HCT116 (cell line): ENCODE data around the gene UQCRH. TPM values are rescaled to one million over a fixed set of nuclear protein-coding genes. Genes with fewer than 3 reads are reported as not detected.
"Not testable (repeated sequence)": the region's sequence is repeated elsewhere in the genome, so short reads cannot be mapped to it uniquely, and the experiment has no call there.

Source experiments
- ATAC-seq: fragments of 200-7000 bp; cut with Tn5 transposase; 2 replicates; pipeline ENCODE4 v1.9.1; 2020; ENCODE audit warnings: mild to moderate bottlenecking, moderate library complexity
- BruUV-seq: library from RNA; stranded (reverse); fragments of 400-500 nt; replicated peaks from 2 replicates; lab custom pipeline; 2021; lab: Mats Ljungman, UMichigan
- CTCF ChIA-PET: fragments of 300-600 bp; sonication (Branson Sonifier 250); formaldehyde crosslinking; loops from one replicate; lab custom pipeline; 2021; ENCODE audit warnings: antibody characterized with exemption; lab: Charles Lee
- POLR2A ChIA-PET: fragments of 300-600, 350-600 bp; sonication (Branson Sonifier 250); formaldehyde crosslinking; loops from one replicate; lab custom pipeline; 2021; ENCODE audit warnings: antibody characterized with exemption; lab: Charles Lee
- RAD21 ChIA-PET, 2 experiments: fragments of 300-600 bp; sonication (Branson Sonifier 250); formaldehyde crosslinking; loops; one replicate each; lab custom pipeline; 2023; ENCODE audit warnings: low total read pairs in 2 of 2; ENCODE audit not compliant: uncharacterized antibody in 2 of 2, unreplicated experiment in 2 of 2, low non-redundant PET in 1 of 2; lab: Charles Lee
- DNase-seq: peaks from one replicate; pipeline ENCODE4 v3.0.0-alpha.2; 2010; ENCODE audit warnings: low read depth, low spot score
- H2AFZ ChIP-seq: fragments of 200-600 bp; shearing (Covaris generic), sonication (generic); 2 replicates; pipeline ENCODE4 v1.6.1; 2017; ENCODE audit warnings: low read depth, mixed run types, mixed read lengths, antibody characterized with exemption, low read length; ENCODE audit not compliant: poor library complexity, severe bottlenecking
- H3K27ac ChIP-seq: 2 replicates; pipeline ENCODE4 v1.5.1; 2012; ENCODE audit warnings: low read depth, low read length
- H3K27me3 ChIP-seq: fragments of 200-600 bp; sonication (generic); 2 replicates; pipeline ENCODE4 v1.6.1; 2016; ENCODE audit warnings: mixed run types, low read length, mixed read lengths; ENCODE audit not compliant: insufficient read depth
- H3K36me3 ChIP-seq, 2 experiments: fragments of 200-500 bp in 1 of 2; fragments of 200-600 bp in 1 of 2; sonication (Bioruptor generic) in 1 of 2; sonication (generic) in 1 of 2; 2 replicates each; pipeline versions ENCODE4 v1.5.1 to v1.6.1; 2014 to 2016; ENCODE audit warnings: low read length in 2 of 2, inconsistent platforms in 1 of 2, mixed read lengths in 1 of 2, mixed run types in 1 of 2; ENCODE audit not compliant: insufficient read depth in 2 of 2, control insufficient read depth in 1 of 2
- H3K4me1 ChIP-seq, 2 experiments: fragments of 200-600 bp in 1 of 2; sonication (generic) in 1 of 2; 2 replicates each; pipeline versions ENCODE4 v1.5.1 to v1.6.1; 2012 to 2017; ENCODE audit warnings: low read length in 2 of 2, inconsistent platforms in 1 of 2, mild to moderate bottlenecking in 1 of 2, mixed read lengths in 1 of 2, mixed run types in 1 of 2, moderate library complexity in 1 of 2; ENCODE audit not compliant: insufficient read depth in 2 of 2, control insufficient read depth in 1 of 2
- H3K4me2 ChIP-seq: fragments of 200-600 bp; sonication (generic); 2 replicates; pipeline ENCODE4 v1.6.1; 2017; ENCODE audit warnings: mixed run types, low read length, mixed read lengths
- H3K4me3 ChIP-seq, 2 experiments: fragments of 200-600 bp in 1 of 2; sonication (generic) in 1 of 2; replicated peaks in 1 of 2; 2 replicates each; pipeline ENCODE4 v1.5.1; 2011 to 2016; ENCODE audit warnings: low read length in 2 of 2, control low read depth in 1 of 2, low read depth in 1 of 2, mild to moderate bottlenecking in 1 of 2, mixed read lengths in 1 of 2, mixed run types in 1 of 2
- H3K79me2 ChIP-seq: fragments of 200-600 bp; sonication (generic); 2 replicates; pipeline ENCODE4 v1.6.1; 2017; ENCODE audit warnings: mild to moderate bottlenecking, mixed run types, low read length, moderate library complexity, mixed read lengths; ENCODE audit not compliant: insufficient read depth
- H3K9ac ChIP-seq: fragments of 200-600 bp; sonication (generic); 2 replicates; pipeline ENCODE4 v1.6.1; 2016; ENCODE audit warnings: low read length, mixed read lengths
- H3K9me2 ChIP-seq: fragments of 200-600 bp; sonication (generic), shearing (Covaris generic); 2 replicates; pipeline ENCODE4 v1.6.1; 2017; ENCODE audit warnings: mixed run types, mild to moderate bottlenecking, moderate library complexity; ENCODE audit not compliant: insufficient read depth
- H3K9me3 ChIP-seq, 2 experiments: fragments of 200-500 bp in 1 of 2; fragments of 200-600 bp in 1 of 2; sonication (Bioruptor generic) in 1 of 2; sonication (generic) in 1 of 2; 2 replicates each; pipeline ENCODE4 v1.6.1; 2014 to 2017; ENCODE audit warnings: low read length in 2 of 2, mixed read lengths in 2 of 2, inconsistent platforms in 1 of 2, low read depth in 1 of 2, mild to moderate bottlenecking in 1 of 2, mixed run types in 1 of 2, moderate library complexity in 1 of 2; ENCODE audit not compliant: control insufficient read depth in 1 of 2, insufficient read depth in 1 of 2
- H4K20me1 ChIP-seq: fragments of 200-600 bp; sonication (generic), shearing (Covaris generic); 2 replicates; pipeline ENCODE4 v1.6.1; 2017; ENCODE audit warnings: mixed run types, mild to moderate bottlenecking, moderate library complexity; ENCODE audit not compliant: insufficient read depth
- EGR1 ChIP-seq: IDR thresholded peaks from 2 replicates; pipeline ENCODE4 v1.6.1; 2012; ENCODE audit warnings: low read depth
- intact Hi-C: fragments of 100-400 bp; cut with micrococcal nuclease; formaldehyde crosslinking; loops from 2 replicates; pipeline ENCODE4 v1.10.0; 2022
- total RNA-seq: library from RNA; stranded (reverse); gene quantifications from one replicate; pipeline ENCODE4 v1.2.1, GENCODE V29; 2021; ENCODE audit not compliant: unreplicated experiment

UQCRH gene
- total RNA-seq, 1 experiment from 2014 or later = 514 TPM

DNA sequence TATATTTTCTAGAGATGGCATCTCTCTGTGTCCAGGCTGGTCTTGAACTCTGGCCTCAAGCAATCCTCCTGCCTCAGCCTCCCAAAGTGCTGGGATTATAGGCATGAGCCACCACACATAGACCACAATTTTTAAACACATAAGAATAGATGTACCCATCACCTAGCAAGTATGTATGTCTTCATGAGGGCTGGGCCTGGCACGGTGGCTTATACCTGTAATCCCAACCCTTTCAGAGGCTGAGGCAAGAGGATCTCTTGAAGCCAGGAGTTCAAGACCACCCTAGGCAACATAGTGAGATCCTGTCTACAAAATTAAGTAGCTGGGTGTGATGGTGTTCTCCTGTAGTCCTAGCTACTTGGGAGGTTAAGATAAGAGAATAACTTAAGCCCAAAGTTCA, 13.8 kb downstream of the UQCRH start:
- no peak for DNase-seq

DNA sequence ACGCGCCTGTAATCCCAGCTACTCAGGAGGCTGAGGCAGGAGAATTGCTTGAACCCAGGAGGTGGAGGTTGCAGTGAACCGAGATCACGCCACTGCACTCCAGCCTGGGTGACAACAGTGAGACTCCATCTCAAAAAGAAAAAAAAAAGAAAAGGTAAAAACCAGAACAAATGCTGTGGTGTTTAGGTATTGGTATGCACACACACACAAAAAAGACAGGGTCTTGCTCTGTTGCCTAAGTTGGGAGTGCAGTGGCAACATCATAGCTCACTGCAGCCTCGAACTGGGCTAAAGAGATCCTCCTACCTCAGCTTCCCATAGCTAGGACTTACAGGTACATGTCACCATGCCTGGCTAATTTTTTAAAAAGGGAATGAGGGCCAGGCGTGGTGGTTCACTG, 15.8 kb downstream of the UQCRH start:
- H3K27ac ChIP-seq, H3K4me3 ChIP-seq, H3K4me1 ChIP-seq, DNase-seq, H3K9me2 ChIP-seq, BruUV-seq, H3K9ac ChIP-seq, H3K4me2 ChIP-seq, RAD21 ChIA-PET, ATAC-seq, CTCF ChIA-PET, POLR2A ChIA-PET, H3K27me3 ChIP-seq, H3K9me3 ChIP-seq, H3K79me2 ChIP-seq, intact Hi-C loops, H4K20me1 ChIP-seq, H2AFZ ChIP-seq: not testable (repeated sequence)
- H3K36me3 ChIP-seq = peaks cover 9 to 13% of the 10 kb centered on the region in 2 experiments; a peak in 3 of 4 replicates

More for the DNA sequence above, 13.8 kb downstream of the UQCRH start:
- no peaks in the 10 kb centered on the region for H3K4me1 ChIP-seq
- ChIA-PET RAD21 (no interaction called here), CTCF (interaction anchor here (1.0 kb wide), 1 partner anchor 16 kb away, joined by 3 read pairs; no protein-coding TSS in a partner anchor), POLR2A (no interaction called here)
- no peaks in the 10 kb centered on the region for H3K27me3 ChIP-seq
- intact Hi-C loops = no loop called here
- H3K9me3 ChIP-seq = no peaks in the 10 kb centered on the region
- no peaks in the 10 kb centered on the region for H3K9me2 ChIP-seq
- ATAC-seq = no peak
- BruUV-seq = no TSS peak
- no peak overlapping the region for H2AFZ ChIP-seq
- no peak overlapping the region for H3K4me2 ChIP-seq
- H3K36me3 ChIP-seq = peaks cover 24 to 30% of the 10 kb centered on the region in 2 experiments; a peak in 3 of 4 replicates
- H4K20me1 ChIP-seq = no peaks in the 10 kb centered on the region
- no peak overlapping the region for H3K4me3 ChIP-seq
- no peak overlapping the region for H3K27ac ChIP-seq
- no peak overlapping the region for H3K9ac ChIP-seq
- TF ChIP-seq EGR1 = no peak
- H3K79me2 ChIP-seq = peaks cover 8% of the 10 kb centered on the region; the same call in 1 of the 2 replicates

DNA sequence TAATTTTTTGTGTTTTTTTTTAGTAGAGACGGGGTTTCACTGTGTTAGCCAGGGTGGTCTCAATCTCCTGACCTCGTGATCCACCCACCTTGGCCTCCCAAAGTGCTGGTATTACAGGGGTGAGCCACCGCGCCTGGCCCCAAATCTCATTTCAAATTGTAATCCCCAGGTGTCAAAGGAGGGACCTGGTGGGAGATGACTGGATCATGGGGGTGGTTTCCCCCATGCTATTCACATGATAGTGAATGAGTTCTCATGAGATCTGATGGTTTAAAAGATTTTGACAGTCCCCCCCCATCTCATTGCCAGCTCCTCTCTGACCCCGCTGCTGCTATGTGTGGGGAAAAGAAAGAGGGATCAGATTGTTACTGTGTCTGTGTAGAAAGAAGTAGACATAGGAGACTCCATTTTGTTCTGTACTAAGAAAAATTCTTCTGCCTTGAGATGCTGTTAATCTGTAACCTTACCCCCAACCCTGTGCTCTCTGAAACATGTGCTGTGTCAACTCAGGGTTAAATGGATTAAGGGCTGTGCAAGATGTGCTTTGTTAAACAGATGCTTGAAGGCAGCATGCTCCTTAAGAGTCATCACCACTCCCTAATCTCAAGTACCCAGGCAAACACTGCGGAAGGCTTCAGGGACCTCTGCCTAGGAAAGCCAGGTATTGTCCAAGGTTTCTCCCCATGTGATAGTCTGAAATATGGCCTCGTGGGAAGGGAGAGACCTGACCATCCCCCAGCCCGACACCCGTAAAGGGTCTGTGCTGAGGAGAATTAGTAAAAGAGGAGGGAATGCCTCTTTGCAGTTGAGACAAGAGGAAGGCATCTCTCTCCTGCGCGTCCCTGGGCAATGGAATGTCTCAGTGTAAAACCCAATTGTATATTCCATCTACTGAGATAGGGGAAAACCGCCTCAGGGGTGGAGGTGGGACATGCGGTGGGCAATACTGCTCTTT, 16.7 kb downstream of the UQCRH start:
- H3K9me3 ChIP-seq, POLR2A ChIA-PET, CTCF ChIA-PET, H3K9ac ChIP-seq, H4K20me1 ChIP-seq, intact Hi-C loops, H2AFZ ChIP-seq, ATAC-seq, H3K36me3 ChIP-seq, H3K4me1 ChIP-seq, H3K9me2 ChIP-seq, BruUV-seq, H3K27me3 ChIP-seq, H3K4me3 ChIP-seq, H3K4me2 ChIP-seq, H3K27ac ChIP-seq, RAD21 ChIA-PET, DNase-seq, H3K79me2 ChIP-seq: not testable (repeated sequence)

DNA sequence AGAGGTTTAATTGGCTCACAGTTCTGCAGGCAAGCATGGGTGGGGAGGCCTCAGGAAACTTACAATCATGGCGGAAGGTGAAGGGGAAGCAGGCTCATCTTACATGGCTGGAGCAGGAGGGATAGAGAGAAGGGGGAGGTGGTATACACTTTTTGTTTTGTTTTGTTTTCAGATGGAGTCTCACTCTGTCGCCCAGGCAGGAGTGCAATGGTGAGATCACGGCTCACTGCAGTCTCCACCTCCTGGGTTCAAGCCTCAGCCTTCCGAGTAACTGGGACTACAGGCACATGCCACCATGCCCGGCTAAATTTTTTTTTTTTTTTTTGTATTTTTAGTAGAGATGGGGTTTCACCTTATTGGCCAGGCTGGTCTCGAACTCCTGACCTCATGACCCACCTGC, 18.7 kb downstream of the UQCRH start:
- H3K4me1 ChIP-seq, RAD21 ChIA-PET, BruUV-seq, H3K27me3 ChIP-seq, H3K9me3 ChIP-seq, H3K4me2 ChIP-seq, H3K79me2 ChIP-seq, POLR2A ChIA-PET, H3K27ac ChIP-seq, intact Hi-C loops, H3K36me3 ChIP-seq, H2AFZ ChIP-seq, H3K4me3 ChIP-seq, ATAC-seq, CTCF ChIA-PET, H3K9me2 ChIP-seq, H3K9ac ChIP-seq, DNase-seq, H4K20me1 ChIP-seq: not testable (repeated sequence)
